ENCODE results near the gene NEDD4L. TPM values are rescaled to one million over a fixed set of nuclear protein-coding genes. Genes with fewer than 3 reads are reported as not detected.

NEDD4L gene
- total RNA-seq, 1 experiment from 2014 or later, result 42.9 TPM

DNA sequence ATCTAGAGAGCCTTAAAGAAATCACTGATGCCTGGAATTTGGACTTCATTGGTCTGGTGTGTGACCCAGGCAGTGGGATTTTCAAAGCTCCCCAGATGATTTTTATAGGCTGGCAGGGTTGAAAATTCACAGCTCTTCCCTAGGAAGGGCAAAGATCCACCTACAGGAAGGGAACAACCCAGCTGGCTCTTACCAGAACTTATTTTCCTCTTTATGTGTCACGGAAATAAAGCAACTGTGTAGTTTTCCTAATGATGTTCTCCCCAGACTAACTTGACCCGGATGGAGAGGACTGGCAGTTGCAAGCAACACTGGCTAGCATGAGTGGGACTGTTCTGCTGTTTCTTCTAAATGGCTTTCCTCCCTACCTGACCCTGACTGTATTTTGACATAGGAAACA is 349.3 kb downstream of the NEDD4L start:
- Histone ChIP-seq H3K27ac (ENCODE audit: low read length) (no peak overlapping the region), H3K27me3 (ENCODE audit: control insufficient read depth, insufficient read depth, low read length) (no peaks in the 10 kb centered on the region), H3K4me3 (ENCODE audit: low read depth in 2 of 2, low read length in 2 of 2) (no peak overlapping the region), H3K36me3 (ENCODE audit: control insufficient read depth, insufficient read depth, low read length) (no peaks in the 10 kb centered on the region; the same call in 1 of the 2 replicates), H3K4me1 (ENCODE audit: control insufficient read depth, insufficient read depth, low read length) (no peaks in the 10 kb centered on the region), H3K9me3 (ENCODE audit: control insufficient read depth, insufficient read depth, low read depth, low read length) (no peaks in the 10 kb centered on the region)
- no peak for ATAC-seq
- BruUV-seq (replicated peaks), result no TSS peak
- in situ Hi-C loops (cut with HindIII; ENCODE audit: low pct_unique_long_range_greater_than_20kb, low sequenced_read_pairs) (no loop called here), intact Hi-C loops (cut with micrococcal nuclease; ENCODE audit: unreplicated experiment) (no loop called here)
- ChIA-PET POLR2A (no interaction called here), CTCF (no interaction called here)
- no peak for DNase-seq (ENCODE audit: low read depth, low spot score)
- TF ChIP-seq SIN3A (IDR thresholded peaks at IDR 0.05; ENCODE audit: borderline replicate concordance, insufficient read depth, low read depth, low read length) (no peak), POLR2AphosphoS5 (IDR thresholded peaks at IDR 0.05; ENCODE audit: low read depth, low read length) (no peak), TCF7L2 (IDR thresholded peaks at IDR 0.05; ENCODE audit: low read depth, low read length) (no peak)
- TF ChIP-seq, protein P1, sequence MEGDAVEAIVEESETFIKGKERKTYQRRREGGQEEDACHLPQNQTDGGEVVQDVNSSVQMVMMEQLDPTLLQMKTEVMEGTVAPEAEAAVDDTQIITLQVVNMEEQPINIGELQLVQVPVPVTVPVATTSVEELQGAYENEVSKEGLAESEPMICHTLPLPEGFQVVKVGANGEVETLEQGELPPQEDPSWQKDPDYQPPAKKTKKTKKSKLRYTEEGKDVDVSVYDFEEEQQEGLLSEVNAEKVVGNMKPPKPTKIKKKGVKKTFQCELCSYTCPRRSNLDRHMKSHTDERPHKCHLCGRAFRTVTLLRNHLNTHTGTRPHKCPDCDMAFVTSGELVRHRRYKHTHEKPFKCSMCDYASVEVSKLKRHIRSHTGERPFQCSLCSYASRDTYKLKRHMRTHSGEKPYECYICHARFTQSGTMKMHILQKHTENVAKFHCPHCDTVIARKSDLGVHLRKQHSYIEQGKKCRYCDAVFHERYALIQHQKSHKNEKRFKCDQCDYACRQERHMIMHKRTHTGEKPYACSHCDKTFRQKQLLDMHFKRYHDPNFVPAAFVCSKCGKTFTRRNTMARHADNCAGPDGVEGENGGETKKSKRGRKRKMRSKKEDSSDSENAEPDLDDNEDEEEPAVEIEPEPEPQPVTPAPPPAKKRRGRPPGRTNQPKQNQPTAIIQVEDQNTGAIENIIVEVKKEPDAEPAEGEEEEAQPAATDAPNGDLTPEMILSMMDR (IDR thresholded peaks at IDR 0.05), result no peak
- TF ChIP-seq, protein P2, sequence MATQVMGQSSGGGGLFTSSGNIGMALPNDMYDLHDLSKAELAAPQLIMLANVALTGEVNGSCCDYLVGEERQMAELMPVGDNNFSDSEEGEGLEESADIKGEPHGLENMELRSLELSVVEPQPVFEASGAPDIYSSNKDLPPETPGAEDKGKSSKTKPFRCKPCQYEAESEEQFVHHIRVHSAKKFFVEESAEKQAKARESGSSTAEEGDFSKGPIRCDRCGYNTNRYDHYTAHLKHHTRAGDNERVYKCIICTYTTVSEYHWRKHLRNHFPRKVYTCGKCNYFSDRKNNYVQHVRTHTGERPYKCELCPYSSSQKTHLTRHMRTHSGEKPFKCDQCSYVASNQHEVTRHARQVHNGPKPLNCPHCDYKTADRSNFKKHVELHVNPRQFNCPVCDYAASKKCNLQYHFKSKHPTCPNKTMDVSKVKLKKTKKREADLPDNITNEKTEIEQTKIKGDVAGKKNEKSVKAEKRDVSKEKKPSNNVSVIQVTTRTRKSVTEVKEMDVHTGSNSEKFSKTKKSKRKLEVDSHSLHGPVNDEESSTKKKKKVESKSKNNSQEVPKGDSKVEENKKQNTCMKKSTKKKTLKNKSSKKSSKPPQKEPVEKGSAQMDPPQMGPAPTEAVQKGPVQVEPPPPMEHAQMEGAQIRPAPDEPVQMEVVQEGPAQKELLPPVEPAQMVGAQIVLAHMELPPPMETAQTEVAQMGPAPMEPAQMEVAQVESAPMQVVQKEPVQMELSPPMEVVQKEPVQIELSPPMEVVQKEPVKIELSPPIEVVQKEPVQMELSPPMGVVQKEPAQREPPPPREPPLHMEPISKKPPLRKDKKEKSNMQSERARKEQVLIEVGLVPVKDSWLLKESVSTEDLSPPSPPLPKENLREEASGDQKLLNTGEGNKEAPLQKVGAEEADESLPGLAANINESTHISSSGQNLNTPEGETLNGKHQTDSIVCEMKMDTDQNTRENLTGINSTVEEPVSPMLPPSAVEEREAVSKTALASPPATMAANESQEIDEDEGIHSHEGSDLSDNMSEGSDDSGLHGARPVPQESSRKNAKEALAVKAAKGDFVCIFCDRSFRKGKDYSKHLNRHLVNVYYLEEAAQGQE (IDR thresholded peaks at IDR 0.05; ENCODE audit: insufficient read depth in 1 of 2, low read depth in 2 of 2, low read length in 1 of 2), result no peak

DNA sequence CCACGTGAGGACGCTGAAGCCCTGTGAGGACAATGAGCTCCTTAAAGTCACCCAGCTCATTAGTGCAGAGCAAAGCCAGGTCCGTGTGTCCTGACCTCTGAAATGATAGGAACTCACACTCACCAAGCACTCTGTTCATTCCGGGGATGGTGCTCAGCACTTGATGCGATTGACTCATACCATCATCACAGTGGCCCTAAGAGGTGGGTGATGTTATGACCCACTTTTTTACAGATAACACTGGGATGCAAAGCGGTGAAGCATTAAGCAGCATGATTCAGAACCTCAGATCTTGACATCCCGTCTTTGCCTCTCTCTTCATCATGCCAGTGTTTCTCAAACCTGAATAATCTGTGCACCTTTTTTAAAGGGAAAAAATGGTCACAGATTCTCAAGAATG is 350.0 kb downstream of the NEDD4L start:
- Histone ChIP-seq H3K4me3 (ENCODE audit: low read depth in 2 of 2, low read length in 2 of 2) (no peak overlapping the region), H3K27me3 (ENCODE audit: control insufficient read depth, insufficient read depth, low read length) (no peaks in the 10 kb centered on the region), H3K36me3 (ENCODE audit: control insufficient read depth, insufficient read depth, low read length) (no peaks in the 10 kb centered on the region; the same call in 1 of the 2 replicates), H3K9me3 (ENCODE audit: control insufficient read depth, insufficient read depth, low read depth, low read length) (no peaks in the 10 kb centered on the region), H3K27ac (ENCODE audit: low read length) (no peak overlapping the region), H3K4me1 (ENCODE audit: control insufficient read depth, insufficient read depth, low read length) (no peaks in the 10 kb centered on the region)
- CTCF ChIA-PET, result no interaction called here
- BruUV-seq (replicated peaks), result no TSS peak
- TF ChIP-seq POLR2AphosphoS5 (IDR thresholded peaks at IDR 0.05; ENCODE audit: low read depth, low read length) (no peak), TCF7L2 (IDR thresholded peaks at IDR 0.05; ENCODE audit: low read depth, low read length) (no peak), SIN3A (IDR thresholded peaks at IDR 0.05; ENCODE audit: borderline replicate concordance, insufficient read depth, low read depth, low read length) (no peak)
- TF ChIP-seq, protein P1 (IDR thresholded peaks at IDR 0.05), result no peak
- TF ChIP-seq, protein P2 (IDR thresholded peaks at IDR 0.05; ENCODE audit: insufficient read depth in 1 of 2, low read depth in 2 of 2, low read length in 1 of 2), result no peak
- DNase-seq (ENCODE audit: low read depth, low spot score), result no peak
- POLR2A ChIA-PET, result no interaction called here
- ATAC-seq, result no peak
- intact Hi-C loops (cut with micrococcal nuclease; ENCODE audit: unreplicated experiment) (no loop called here), in situ Hi-C loops (cut with HindIII; ENCODE audit: low pct_unique_long_range_greater_than_20kb, low sequenced_read_pairs) (no loop called here)
